T-helper 9 cell (primary cell): ENCODE results near the gene COCH.
"Not testable (repeated sequence)": the region's sequence is repeated elsewhere in the genome, so short reads cannot be mapped to it uniquely, and the experiment has no call there.

Experiments
- DNase-seq: peaks from one replicate; pipeline ENCODE4 v3.0.0-alpha.2; 2020

The COCH gene

DNA sequence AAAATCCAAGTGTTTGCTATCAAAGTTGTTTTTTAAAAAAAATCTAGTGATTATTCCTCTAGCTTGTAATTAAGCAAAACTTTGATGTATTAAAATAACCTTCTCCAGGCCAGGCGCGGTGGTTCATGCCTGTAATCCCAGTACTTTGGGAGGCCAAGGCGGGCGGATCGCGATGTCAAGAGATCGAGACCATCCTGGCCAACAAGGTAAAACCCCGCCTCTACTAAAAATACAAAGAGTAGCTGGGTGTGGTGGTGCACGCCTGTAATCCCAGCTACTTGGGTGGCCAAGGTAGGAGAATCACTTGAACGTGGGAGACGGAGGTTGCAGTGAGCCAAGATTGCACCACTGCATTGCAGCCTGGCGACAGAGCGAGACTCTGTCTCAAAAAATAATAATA lies 59.6 kb downstream of the COCH start:
- DNase-seq, result not testable (repeated sequence)

DNA sequence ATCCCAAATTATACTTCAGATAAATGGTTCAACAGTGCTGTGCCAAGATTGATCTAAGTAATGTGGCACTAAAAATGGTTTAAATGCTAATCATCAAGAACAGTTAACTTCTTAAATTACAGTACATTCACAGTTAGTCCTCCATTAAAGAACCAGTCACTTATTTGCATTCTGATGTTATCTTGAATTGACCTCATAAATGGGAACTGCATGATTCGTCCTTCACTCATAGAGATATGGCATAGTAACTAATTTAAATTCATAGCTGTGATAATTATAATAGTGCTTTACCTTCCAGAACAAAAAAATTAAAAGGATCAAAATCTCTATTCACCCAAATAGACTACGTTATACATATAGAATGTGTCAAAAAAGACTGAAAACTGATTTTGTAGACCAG lies 61.1 kb downstream of the COCH start:
- DNase-seq, result no peak

DNA sequence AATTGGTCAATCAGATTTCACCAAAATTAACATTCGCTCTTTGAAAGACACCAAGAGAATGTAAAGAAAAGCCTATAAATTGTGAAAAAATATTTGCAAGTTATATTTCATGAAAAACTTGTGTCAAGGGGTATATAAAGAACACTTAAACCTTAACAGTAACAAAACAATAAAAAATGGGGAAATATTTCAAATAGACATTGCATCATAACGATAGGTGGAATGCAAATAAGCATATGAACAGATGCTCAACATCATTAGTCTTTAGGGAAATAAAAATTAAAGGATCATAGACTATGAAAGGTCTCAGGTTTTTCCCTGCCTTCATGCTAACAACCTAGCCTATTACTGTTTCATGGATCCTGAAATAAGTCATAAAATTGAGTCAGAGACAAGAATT lies 64.3 kb downstream of the COCH start:
- no peak for DNase-seq
